Activated T-cell treated with anti-CD3 and anti-CD28 coated beads for 24 hours (primary cell): Measurements from ENCODE around the gene CLCN2.
A peak's percentile ranks its signal among the peaks of the same experiment; 100 is the strongest.

Experiments used
- DNase-seq: peaks from one replicate; pipeline ENCODE4 v3.0.0-alpha.2; 2020; ENCODE audit warnings: low read depth

Gene CLCN2

DNA sequence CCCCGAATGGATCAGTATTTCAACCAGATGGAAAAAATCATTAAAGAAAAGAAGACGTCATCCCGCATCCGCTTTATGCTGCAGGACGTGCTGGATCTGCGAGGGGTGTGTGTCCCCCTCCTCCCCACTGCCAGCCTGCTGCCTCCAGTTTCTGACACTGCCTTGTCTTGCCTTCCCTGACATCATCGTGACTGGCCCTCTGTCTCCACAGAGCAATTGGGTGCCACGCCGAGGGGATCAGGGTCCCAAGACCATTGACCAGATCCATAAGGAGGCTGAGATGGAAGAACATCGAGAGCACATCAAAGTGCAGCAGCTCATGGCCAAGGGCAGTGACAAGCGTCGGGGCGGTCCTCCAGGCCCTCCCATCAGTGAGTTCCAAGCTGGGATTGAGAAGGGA is 36.1 kb downstream of the CLCN2 start:
- DNase-seq: no peak

DNA sequence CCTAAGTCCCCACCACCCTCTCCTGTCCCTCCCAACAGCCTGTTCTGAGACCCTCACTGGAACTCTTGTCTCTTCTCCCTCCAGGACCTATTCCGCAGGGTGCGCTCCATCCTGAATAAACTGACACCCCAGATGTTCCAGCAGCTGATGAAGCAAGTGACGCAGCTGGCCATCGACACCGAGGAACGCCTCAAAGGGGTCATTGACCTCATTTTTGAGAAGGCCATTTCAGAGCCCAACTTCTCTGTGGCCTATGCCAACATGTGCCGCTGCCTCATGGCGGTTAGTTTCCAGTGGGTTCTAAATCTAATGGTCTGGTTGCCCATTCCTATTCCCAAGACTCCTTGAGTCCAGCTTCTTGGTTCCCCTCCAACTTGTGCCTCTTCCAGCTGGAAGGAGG is 37.7 kb downstream of the CLCN2 start:
- DNase-seq: no peak

DNA sequence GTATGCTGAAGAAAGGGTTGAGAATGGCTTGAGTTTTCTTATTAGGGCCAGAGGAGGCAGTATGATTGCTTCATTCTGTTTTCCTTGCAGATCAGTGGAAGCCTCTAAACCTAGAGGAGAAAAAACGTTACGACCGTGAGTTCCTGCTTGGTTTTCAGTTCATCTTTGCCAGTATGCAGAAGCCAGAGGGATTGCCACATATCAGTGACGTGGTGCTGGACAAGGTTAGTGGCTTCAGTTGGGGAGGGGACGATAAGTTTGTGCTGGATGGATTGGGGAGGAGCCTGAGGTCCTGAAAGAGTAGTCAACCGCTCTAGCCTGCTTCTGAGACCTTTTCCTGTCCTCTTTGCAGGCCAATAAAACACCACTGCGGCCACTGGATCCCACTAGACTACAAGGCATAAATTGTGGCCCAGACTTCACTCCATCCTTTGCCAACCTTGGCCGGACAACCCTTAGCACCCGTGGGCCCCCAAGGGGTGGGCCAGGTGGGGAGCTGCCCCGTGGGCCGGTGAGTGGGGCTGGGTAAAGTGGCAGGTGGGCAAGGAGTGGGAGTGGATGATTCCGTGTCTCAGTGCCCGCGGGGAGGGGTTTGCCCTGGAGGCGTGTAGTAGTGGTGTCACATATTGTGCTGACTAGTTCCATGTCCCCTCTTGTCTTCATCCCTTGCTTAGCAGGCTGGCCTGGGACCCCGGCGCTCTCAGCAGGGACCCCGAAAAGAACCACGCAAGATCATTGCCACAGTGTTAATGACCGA is 38.5 kb downstream of the CLCN2 start:
- DNase-seq: no peak

DNA sequence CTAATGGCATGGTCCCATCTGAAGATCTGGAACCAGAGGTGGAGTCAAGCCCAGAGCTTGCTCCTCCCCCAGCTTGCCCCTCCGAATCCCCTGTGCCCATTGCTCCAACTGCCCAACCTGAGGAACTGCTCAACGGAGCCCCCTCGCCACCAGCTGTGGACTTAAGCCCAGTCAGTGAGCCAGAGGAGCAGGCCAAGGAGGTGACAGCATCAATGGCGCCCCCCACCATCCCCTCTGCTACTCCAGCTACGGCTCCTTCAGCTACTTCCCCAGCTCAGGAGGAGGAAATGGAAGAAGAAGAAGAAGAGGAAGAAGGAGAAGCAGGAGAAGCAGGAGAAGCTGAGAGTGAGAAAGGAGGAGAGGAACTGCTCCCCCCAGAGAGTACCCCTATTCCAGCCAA is 39.7 kb downstream of the CLCN2 start:
- DNase-seq: no peak

DNA sequence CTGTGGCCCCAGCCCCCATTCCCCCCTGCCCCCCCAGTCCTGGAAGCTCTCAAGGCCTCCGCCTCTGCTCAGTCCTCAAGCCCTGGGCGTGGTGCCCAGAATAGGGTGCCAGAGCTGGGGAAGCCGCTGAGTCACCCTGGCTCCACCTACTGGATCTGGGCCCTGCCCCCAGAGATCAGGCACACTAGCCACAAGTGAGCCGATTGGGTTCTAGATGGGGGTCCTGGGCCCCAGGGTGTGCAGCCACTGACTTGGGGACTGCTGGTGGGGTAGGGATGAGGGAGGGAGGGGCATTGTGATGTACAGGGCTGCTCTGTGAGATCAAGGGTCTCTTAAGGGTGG is 41.3 kb downstream of the CLCN2 start:
- DNase-seq: peak; percentile 41

DNA sequence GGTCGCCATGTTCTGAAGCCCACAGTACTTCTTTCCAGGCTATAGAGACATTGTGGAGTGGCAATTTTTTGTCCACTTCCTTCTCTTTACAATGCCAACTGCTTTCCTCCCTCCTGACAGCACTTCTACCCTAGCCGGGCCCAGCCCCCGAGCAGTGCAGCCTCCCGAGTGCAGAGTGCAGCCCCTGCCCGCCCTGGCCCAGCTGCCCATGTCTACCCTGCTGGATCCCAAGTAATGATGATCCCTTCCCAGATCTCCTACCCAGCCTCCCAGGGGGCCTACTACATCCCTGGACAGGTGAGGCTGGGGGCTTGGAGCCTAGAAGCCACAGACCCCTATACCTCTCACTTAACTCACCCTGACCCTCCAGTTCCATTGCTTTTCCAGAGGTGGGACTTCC is 44.2 kb downstream of the CLCN2 start:
- no peak for DNase-seq

DNA sequence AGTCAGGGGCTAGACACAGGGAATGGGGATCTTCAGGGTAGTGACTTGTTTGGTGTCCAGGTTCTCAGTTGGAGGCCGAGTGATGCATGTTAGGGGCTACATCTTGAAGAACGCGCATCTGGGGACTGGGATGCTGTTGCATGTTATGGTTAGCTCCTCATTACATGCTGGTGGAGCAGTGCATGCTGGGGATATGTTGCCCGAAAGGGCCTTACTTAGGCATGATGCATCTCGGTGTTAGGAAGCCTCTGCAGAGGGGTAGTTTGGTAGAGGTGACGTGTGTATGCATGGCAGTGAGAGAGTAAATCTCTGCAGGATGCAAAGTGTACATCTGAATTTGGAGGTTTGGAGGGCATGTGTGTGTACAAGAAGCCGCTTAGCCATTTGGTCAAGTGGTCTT is 44.6 kb downstream of the CLCN2 start:
- DNase-seq: no peak

DNA sequence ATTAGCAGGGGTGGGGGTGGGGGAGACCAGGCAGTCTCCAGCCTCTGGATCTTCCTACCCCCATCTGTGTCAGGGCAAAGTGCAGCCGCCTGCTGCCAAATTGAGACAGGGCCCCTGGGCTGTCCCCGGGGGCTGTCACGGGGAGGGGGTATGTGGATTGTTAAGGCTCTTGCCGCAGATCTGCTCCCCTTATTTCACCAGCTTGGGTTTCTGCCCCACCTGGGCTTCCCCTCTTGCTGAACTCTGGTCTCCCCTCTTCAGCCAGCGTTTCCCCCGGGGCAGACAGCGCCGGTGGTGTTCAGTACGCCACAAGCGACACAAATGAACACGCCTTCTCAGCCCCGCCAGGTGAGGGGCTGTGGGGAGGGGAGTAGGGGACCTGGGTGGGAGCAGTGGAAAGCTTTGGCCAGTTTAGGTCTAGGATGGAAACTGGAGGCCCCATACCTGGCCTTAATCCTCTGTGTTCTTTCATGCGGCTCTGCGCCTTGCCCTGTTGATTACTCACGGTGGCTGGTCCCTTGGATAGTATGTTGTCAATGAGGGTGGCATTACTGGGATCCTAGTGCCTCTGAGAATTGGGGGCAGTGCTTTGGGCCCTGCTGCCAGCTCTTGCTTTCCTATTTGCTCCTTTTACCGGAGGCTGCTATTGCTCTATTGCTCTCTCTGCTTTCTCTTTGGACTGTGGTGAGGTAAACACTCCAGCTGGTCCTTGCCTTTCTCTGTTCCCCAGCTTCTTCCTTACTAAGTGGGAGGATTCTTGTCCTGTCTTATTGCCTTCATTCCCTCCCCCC is 45.3 kb downstream of the CLCN2 start:
- DNase-seq: no peak

DNA sequence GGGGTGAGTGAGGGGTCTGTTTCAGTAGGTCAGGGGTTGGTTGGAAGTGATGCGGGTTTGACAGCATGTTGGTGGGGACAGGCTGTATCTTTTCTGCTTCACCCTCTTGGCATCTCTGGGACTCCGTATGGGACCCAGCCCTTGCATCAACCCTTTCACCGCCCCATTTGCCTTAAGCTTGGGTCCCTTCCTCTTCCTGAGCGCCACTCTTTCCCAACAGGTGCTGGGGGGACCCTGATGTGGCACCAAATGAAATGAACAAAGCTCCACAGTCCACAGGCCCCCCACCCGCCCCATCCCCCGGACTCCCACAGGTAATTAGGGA is 45.9 kb downstream of the CLCN2 start:
- DNase-seq: no peak

DNA sequence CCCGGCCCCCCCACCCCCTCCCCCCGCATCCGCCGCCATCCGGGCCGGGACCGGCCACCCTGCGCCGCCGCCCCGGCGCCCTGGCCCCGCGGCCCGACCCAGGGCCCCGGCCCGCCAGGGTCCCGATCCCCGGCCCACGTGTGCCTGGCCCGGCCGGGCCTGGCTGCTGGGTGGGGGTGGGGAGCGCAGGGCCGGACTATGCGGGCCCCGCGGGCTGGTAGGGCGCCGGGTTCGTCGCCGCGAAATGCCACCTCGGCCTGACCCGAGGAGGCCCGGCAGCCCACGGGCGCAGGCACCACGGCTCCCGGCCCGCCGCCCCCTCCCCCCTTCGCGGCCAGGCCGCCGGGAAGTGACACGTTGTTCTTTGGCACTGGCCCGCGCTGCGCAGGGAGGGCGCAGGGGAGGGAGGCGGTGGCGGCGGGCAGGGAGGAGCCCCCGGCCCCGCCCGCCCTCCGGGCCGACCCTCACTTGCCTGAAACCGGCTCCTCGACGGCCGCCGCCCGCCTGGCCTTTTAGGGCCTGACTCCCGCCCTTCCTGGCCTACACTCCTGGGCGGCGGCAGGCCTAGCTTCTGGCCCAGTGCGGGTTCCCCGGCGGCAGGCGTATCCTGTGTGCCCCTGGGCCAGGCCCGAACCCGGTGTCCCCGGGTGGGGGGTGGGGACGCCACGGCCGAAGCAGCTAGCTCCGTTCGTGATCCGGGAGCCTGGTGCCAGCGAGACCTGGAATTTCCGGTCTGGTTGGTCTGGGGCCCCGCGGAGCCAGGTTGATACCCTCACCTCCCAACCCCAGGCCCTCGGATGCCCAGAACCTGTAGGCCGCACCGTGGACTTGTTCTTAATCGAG is 46.5 kb downstream of the CLCN2 start:
- DNase-seq: peak; percentile 39

DNA sequence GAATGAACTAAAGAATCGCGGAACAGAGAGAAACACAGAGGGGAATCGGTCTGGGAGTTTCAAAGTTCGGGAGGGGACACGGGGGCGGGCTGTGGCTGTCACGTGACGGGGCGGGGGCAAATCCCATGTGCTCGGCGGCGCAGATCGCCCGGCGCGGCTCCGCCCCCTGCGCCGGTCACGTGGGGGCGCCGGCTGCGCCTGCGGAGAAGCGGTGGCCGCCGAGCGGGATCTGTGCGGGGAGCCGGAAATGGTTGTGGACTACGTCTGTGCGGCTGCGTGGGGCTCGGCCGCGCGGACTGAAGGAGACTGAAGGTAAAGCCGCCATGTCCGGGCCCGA is 47.1 kb downstream of the CLCN2 start, which contains the start of gene EIF4G1:
Gene EIF4G1, plus strand, starts transcription at position 244 of the 337 bp plus-strand sequence. CDS start 1,191 bp downstream, outside the sequence.
- peak; percentile 91 for DNase-seq

DNA sequence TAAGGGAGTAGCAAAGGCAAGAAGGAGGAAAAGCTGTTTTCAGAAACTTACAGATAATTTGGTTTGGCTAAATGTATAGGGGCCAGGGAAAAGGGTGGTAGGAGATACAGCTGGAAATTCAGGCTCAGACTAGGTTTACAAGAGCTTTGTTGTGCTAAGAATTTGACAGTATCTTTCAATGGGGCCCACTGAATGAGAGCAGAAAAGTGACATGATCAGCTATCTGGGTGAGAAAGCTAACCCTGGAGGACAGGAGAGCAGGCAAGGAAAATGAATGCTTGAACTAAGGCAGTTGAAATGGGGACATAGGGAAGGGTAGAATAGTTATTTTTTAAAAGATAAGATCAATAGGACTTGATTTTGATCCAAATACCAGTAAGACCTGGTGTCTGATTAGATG is 49.8 kb downstream of the CLCN2 start:
- DNase-seq: no peak

DNA sequence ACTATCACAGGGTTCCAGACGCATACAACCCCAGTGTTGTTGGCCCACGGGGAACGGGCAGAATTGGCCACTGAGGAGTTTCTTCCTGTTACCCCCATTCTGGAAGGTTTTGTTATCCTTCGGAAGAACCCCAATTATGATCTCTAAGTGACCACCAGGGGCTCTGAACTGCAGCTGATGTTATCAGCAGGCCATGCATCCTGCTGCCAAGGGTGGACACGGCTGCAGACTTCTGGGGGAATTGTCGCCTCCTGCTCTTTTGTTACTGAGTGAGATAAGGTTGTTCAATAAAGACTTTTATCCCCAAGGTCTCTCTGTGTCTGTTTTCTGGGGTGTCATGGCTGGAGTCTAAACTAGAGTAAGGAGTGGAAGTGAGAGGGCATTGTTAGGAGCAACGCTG is 52.7 kb downstream of the CLCN2 start:
- no peak for DNase-seq

DNA sequence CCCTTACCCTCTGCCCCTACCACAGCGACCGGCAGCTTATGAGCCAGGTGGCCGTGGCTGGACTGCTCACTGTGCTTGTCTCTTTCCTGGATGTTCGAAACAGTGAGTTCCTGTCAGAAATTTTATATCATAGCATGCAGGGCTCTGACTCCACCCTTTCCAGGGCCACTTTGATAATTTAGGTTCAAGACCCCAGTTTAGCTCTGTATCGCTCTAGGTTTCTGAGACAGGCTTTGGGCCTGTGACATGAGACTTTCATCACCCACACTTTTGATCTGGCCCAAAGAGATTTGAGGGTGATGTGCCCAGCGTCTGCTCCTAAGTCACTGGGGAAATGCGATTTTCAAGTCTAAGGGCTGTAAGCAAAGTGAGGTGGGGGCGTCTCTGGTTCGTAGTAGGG is 53.5 kb downstream of the CLCN2 start:
- no peak for DNase-seq

DNA sequence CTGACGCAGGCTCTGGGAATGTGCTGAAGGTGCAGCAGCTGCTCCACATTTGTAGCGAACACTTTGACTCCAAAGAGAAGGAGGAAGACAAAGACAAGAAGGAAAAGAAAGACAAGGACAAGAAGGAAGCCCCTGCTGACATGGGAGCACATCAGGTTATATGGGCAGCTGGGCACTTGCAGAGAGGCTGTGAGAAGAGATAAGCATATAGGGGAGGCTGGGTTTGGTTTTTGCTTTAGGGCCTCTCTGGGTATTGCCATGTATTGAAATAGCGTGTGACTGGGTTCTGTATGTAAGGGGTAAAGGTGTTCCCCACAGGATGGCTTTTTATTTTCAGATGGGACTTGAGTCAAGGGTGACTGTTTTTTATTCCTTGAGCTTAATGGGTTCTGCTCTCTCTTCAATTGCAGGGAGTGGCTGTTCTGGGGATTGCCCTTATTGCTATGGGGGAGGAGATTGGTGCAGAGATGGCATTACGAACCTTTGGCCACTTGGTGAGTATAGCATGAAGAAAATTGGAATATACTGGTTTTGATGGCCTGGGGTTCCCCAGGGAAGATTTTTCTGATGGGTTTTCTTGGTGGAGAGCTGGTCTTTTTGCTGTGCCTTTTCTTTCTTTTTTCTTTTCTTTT is 54.9 kb downstream of the CLCN2 start:
- DNase-seq: no peak

DNA sequence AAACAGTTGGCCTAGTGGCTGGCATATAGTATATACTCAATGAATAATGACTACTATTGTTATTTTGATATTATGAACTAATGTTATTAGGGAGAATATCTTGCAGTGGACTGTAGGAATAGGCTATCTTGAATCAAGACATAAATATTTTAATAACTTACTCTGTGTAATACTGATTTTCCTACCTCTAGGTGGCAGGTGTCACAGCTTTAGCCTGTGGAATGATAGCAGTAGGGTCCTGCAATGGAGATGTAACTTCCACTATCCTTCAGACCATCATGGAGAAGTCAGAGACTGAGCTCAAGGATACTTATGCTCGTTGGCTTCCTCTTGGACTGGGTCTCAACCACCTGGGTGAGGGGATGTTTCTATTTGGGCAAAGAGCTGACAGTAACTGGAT is 55.8 kb downstream of the CLCN2 start:
- DNase-seq: no peak

DNA sequence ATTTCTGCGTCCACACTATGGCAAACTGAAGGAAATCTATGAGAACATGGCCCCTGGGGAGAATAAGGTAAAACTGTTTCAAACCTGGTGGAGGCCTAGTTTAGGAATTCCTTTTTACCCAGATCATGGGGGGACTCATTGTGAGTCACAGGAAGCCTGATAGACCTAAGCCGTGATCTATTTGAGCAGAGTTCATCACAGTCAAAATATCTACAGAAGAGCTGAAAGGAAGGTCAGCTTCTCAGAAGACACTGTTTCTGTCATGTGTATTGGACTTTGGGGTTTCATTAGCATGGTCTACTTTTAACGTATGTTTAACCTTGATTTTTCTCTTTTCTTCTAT is 61.1 kb downstream of the CLCN2 start:
- DNase-seq: no peak

DNA sequence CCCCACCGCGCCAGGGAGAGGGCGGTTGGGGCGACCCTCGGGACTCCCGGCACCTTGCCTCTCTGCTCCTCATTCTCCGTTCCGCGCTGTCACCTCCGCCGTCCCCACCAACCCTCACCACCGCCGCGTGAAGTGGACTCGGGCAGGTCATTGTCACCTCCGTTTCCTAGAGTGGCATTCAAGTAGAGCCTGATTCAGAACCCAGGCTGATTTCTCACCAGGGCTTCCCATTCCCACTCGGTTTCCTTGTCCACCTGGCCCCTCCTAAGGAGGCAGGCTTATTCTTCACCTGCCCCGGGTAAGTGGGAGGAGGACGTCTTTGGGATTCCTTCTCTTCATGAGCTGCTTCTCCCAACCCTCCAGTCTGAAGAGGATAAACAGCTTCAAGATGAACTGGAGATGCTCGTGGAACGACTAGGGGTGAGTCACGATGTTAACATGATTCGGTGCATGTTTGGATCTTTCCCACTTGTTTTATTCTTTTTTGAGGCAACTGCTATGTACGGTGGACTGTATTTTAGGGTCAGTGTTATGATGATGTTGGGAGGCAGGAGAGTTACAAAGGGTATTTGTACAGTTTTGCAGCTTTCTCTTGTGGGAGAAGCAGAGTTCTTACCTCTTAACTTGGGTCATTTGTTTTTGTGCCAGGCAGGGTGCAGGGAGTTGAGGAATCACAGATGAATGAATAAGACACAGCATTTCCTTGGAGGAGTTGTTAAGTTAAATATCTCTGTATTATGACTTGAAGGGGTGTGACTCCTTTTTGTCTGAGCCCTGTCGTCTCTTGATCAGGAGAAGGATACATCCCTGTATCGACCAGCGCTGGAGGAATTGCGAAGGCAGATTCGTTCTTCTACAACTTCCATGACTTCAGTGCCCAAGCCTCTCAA is 61.7 kb downstream of the CLCN2 start:
- no peak for DNase-seq

DNA sequence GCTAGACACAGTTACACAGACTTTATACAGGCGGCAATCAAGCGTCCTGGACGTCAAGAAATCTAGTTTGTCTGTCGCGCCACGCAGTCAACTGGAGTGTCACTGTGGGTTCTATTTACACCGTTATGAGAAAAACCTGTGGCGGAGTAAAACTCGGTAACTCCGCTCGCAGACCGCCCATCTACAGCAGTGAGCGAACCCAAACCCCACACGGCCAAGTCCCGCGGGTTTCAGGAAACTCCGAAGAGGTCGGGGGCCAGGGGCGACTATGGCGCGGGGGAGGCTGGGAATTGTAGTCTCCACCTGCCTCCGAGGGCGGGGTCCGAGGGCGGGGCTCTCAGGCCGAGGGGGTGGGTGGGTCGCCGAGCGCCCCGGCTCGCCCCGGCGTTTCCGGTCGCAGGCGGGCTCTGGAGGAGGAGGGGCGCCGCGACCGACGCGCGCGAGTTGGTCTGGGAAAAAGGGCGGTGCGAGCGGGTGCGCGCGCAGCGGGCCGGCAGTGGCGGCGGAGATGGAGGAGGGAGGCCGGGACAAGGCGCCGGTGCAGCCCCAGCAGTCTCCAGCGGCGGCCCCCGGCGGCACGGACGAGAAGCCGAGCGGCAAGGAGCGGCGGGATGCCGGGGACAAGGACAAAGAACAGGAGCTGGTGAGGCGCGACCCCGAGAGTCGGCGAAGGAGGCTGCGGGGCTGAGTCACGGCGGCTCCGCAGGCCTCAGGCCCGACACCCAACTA is 62.5 kb downstream of the CLCN2 start, which contains the start of gene PSMD2:
Gene PSMD2, plus strand, starts transcription at position 483 of the 729 bp plus-strand sequence. Its CDS starts 26 bp downstream, at position 509.
- peak; percentile 97 for DNase-seq

DNA sequence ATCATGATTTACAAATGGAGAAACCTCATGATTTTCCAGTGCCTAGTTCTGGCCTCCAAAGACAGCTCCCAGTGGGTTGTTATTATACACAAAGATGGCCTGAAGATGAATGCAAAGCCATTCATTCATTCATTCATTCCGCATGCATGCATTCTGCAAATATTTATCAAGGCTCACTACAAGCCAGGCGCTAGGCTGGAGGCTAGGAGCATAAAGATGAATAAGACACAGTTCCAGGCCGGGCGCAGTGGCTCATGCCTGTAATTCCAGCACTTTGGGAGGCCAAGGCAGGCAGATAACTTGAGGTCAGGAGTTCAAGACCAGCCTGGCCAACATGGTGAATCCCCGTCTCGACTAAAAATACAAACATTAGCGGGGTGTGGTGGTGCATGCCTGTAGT is 64.8 kb downstream of the CLCN2 start:
- no peak for DNase-seq
